Mammary epithelial cell (primary cell): ENCODE results near the gene B4GALNT3.

ENCODE experiments used
- EZH2 ChIP-seq: IDR thresholded peaks from 2 replicates; pipeline ENCODE4 v1.6.1; 2012; ENCODE audit warnings: low read length, inconsistent platforms, borderline replicate concordance
- TF ChIP-seq, protein P1 (sequence below), 2 donors: IDR thresholded peaks in 1 of 2; conservative IDR thresholded peaks in 1 of 2; 2 replicates each; pipeline ENCODE4 v1.5.1; 2011 to 2012; ENCODE audit warnings: inconsistent platforms in 2 of 2, low read length in 2 of 2, mild to moderate bottlenecking in 2 of 2, control low read depth in 1 of 2, low read depth in 1 of 2; ENCODE audit not compliant: insufficient read depth in 1 of 2; ENCODE audit errors: extremely low read depth in 1 of 2

GRCh38 chr12:479161-479560 lies 19.4 kb downstream of the B4GALNT3 start:
- TF ChIP-seq, protein P1, sequence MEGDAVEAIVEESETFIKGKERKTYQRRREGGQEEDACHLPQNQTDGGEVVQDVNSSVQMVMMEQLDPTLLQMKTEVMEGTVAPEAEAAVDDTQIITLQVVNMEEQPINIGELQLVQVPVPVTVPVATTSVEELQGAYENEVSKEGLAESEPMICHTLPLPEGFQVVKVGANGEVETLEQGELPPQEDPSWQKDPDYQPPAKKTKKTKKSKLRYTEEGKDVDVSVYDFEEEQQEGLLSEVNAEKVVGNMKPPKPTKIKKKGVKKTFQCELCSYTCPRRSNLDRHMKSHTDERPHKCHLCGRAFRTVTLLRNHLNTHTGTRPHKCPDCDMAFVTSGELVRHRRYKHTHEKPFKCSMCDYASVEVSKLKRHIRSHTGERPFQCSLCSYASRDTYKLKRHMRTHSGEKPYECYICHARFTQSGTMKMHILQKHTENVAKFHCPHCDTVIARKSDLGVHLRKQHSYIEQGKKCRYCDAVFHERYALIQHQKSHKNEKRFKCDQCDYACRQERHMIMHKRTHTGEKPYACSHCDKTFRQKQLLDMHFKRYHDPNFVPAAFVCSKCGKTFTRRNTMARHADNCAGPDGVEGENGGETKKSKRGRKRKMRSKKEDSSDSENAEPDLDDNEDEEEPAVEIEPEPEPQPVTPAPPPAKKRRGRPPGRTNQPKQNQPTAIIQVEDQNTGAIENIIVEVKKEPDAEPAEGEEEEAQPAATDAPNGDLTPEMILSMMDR (conservative IDR thresholded peaks at IDR 0.05 in 1 of 2, IDR thresholded peaks at IDR 0.05 in 1 of 2; ENCODE audit: extremely low read depth in 1 of 2, insufficient read depth in 1 of 2, low read depth in 1 of 2, low read length in 2 of 2) = no peak
- no peak for TF ChIP-seq EZH2
